GM06990 (cell line): ENCODE data around the gene FTO.

ENCODE experiments used
- DNase-seq: peaks from one replicate; pipeline ENCODE4 v3.0.0-alpha.2; 2011; ENCODE audit not compliant: insufficient read length; ENCODE audit errors: extremely low read depth
- H3K27me3 ChIP-seq: replicated peaks from 2 replicates; pipeline ENCODE4 v1.6.0; 2011; ENCODE audit warnings: low read length; ENCODE audit not compliant: control insufficient read depth, insufficient read depth
- H3K36me3 ChIP-seq: 2 replicates; pipeline ENCODE4 v1.5.1; 2011; ENCODE audit warnings: low read length; ENCODE audit not compliant: control insufficient read depth, insufficient read depth
- H3K4me3 ChIP-seq: replicated peaks from 2 replicates; pipeline ENCODE4 v1.5.1; 2011; ENCODE audit warnings: low read depth, mild to moderate bottlenecking, control low read depth, low read length
- TF ChIP-seq, protein P1 (sequence below): IDR thresholded peaks from 2 replicates; pipeline ENCODE4 v1.5.1; 2011; ENCODE audit warnings: low read length, control low read depth, mild to moderate bottlenecking, inconsistent platforms; ENCODE audit not compliant: insufficient read depth, poor library complexity, severe bottlenecking

The FTO gene

DNA sequence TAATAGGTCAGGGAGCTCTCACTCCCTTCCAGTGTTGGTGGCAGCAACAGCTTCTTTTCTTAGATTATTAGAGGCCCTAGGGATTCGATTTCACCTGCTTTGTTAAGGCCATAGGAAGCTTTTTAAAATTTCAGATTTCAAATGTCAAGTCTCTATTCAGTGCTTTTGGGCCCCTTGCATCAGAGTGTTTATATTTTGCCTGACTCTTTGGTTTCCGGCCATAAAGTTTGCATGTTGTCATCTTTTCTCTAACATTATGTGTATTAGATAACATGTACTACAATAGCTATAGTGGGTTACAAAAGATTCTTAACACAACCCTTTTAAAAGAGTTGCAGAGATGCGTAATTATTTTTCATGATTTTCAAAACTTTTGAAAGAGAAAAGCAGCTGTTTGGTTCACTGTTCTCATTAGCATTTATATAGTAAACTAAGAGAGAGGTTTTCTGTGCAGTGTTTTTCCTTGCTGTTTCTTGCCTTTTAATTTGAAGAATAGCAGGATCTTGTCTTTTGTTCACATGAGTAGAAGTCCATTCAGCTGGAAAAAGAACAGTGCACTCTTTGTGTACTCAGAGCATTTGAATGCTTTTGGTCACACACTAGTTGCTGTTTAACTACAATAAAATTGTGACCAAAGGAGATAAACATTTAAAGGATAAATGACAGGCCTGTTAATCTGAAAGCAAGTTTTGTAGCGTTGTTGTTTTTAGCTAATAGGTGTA, 52.5 kb downstream of the FTO start:
- TF ChIP-seq, protein P1, sequence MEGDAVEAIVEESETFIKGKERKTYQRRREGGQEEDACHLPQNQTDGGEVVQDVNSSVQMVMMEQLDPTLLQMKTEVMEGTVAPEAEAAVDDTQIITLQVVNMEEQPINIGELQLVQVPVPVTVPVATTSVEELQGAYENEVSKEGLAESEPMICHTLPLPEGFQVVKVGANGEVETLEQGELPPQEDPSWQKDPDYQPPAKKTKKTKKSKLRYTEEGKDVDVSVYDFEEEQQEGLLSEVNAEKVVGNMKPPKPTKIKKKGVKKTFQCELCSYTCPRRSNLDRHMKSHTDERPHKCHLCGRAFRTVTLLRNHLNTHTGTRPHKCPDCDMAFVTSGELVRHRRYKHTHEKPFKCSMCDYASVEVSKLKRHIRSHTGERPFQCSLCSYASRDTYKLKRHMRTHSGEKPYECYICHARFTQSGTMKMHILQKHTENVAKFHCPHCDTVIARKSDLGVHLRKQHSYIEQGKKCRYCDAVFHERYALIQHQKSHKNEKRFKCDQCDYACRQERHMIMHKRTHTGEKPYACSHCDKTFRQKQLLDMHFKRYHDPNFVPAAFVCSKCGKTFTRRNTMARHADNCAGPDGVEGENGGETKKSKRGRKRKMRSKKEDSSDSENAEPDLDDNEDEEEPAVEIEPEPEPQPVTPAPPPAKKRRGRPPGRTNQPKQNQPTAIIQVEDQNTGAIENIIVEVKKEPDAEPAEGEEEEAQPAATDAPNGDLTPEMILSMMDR: no peak
- no peak overlapping the region for H3K4me3 ChIP-seq
- H3K27me3 ChIP-seq: no peaks in the 10 kb centered on the region
- DNase-seq: no peak
- H3K36me3 ChIP-seq: no peaks in the 10 kb centered on the region

DNA sequence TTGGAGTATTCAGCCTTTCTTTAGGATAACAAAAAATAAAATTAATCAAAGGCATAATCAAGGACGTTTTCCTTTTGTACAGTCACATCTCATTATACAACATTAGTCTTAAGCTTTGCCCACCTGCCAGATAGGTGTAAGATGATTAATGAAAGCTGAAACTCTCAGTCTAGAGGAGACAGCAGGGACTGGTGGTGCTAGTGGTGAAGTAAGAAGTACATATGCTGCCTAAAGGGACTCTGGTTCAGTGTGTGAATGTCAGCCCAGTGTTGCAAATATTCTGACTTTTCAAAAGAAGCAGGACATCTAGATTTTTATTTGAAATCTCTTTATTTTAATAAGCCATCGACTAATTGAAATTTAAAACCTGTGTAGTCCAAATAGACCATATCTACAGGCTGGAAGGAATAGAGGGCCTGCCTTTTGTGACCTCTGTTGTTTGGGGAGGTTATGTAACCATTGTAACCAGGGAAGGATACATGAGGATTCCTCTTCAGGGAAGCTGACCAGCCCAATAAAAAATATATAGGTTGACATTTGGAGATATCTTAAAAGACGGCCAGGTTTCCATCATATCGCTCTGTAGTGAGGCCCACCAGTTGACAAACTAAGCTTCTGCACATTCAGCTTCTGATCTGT, 54.1 kb downstream of the FTO start:
- no peak for DNase-seq
- H3K36me3 ChIP-seq: no peaks in the 10 kb centered on the region
- H3K27me3 ChIP-seq: no peaks in the 10 kb centered on the region
- no peak overlapping the region for H3K4me3 ChIP-seq
- TF ChIP-seq, protein P1: no peak

DNA sequence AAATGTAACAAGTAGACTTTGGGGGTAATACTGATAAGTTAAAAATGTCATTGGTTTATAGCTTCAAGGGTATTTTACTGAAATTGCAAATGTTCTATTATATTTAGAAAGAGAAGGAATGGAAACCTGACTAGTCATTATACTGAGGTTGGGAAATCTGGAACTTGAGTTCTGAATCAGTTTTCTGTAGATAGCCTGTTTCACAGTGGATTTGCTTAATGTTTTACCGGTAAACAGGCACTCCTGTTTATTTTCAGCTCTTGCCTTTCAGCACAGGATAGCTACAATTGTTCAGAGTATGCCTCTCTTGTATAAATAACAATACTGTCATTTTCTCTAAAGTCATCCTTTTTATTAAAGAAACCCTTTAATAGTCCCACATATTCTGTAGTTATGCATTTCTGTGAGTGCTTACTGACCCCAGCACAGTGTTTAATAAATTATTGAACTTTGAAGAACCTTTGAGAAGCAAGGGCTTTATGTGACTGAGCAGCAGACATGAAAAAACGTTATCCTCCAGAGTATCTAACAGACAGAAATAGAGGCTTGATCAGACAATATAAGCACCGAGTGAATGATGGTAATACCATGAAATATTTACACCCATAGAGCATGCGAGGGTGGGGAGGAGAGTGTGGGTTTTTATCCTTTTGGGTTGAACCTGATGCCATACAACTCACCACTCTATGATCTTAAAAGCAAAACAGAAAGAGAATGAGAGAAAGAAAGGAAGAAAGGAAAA, 58.2 kb downstream of the FTO start:
- Histone ChIP-seq H3K27me3 (no peaks in the 10 kb centered on the region), H3K36me3 (no peaks in the 10 kb centered on the region), H3K4me3 (no peak overlapping the region)
- no peak for DNase-seq
- TF ChIP-seq, protein P1: no peak

DNA sequence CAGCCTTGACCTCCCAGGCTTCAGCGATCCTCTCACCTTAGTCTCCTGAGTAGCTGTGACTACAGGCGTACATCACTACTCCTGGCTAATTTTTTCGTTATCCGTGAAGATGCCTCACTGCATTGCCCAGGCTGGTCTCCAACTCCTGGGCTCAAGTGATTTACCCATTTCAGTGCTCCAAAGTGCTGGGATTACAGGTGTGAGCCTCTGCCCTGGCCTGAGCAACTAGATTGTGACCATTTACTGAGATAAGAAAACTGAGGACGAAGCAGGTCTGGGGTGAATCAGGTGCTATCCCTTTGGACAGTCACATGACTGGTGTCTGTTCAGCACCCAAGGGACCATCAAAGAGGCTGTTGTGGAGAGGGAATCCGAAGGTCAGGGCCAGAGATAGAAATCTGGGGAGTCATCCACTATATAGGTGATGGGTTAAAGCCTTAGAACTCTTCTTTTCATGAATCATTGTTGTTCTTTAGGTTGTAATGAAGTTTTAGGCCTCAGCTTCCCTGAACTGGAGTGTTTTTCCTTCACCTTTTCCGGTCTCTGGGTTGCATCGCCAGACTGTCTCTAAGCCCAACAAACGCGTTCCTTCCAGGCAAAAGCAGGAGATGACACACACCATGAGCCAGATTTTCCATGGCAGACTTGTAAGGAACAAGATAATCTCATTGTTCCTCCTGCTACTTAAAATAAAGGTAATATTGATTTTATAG, 62.5 kb downstream of the FTO start:
- TF ChIP-seq, protein P1: no peak
- H3K36me3 ChIP-seq: no peaks in the 10 kb centered on the region
- no peaks in the 10 kb centered on the region for H3K27me3 ChIP-seq
- no peak overlapping the region for H3K4me3 ChIP-seq
- no peak for DNase-seq

DNA sequence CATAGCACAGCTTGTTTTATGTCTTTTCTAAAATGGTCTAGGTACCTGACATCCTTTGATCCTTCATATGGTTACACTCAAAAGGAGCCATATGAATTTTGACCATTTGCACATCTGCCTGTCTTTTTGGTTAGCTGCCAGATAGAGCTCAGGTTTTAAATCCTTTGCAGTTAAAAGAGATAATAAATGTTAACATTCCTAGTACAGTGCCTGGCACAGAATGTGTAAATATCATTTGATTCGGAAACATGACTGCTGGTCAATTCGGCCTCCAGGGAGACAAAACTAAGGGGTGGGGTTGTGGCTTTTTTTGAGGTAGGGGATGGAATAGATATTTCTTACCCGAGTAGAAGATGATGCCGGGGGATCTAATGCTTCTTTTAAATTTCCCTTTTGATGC, 64.2 kb downstream of the FTO start:
- H3K36me3 ChIP-seq: no peaks in the 10 kb centered on the region
- no peaks in the 10 kb centered on the region for H3K27me3 ChIP-seq
- no peak for DNase-seq
- H3K4me3 ChIP-seq: no peak overlapping the region
- TF ChIP-seq, protein P1: no peak
